ENCODE measurements around the gene ZNF430. TPM values are rescaled to one million over a fixed set of nuclear protein-coding genes. Genes with fewer than 3 reads are reported as not detected.

Gene ZNF430
- total RNA-seq, 4 donors from 2014 or later, result 8.6 to 14.9 (median 10.2) TPM

GRCh38 chr19:21082011-21082975, 61.8 kb downstream of the ZNF430 start, which contains the start of gene ZNF714:
Gene ZNF714, plus strand, starts transcription at chr19:21082203. Its CDS starts 16,066 bp downstream, at chr19:21098269.
- Histone ChIP-seq H3K4me3 (peak within 1 kb of the TSS; percentile 49 to 73 (median 54)), H3K9me3 (no peaks in the 10 kb centered on the region), H3K27ac (peak within 1 kb of the TSS; percentile 55 to 83 (median 70)), H3K36me3 (peaks cover 0 to 5% (median 0%) of the 10 kb centered on the region in 3 donors), H3K4me1 (no peaks in the 10 kb centered on the region), H3K27me3 (no peaks in the 10 kb centered on the region)
- TF ChIP-seq CTCF (IDR thresholded peaks at IDR 0.05) (no peak), POLR2A (IDR thresholded peaks at IDR 0.05) (peak; percentile 43 to 75)
- DNase-seq, result peak; percentile 81 to 92 (median 91)

- DNase-seq, result no peak
- H3K9me3 ChIP-seq, result no peaks in the 10 kb centered on the region
- H3K4me3 ChIP-seq, result no peak overlapping the region
- TF ChIP-seq CTCF (IDR thresholded peaks at IDR 0.05), result no peak
- no peak for TF ChIP-seq POLR2A (IDR thresholded peaks at IDR 0.05)
- no peaks in the 10 kb centered on the region for H3K27me3 ChIP-seq
- H3K27ac ChIP-seq, result no peak overlapping the region
- H3K36me3 ChIP-seq, result peaks cover 0 to 5% (median 0%) of the 10 kb centered on the region in 3 donors
- H3K4me1 ChIP-seq, result no peaks in the 10 kb centered on the region
These were observed 63.9 kb downstream of the ZNF430 start for GRCh38 chr19:21084343-21084742.

- H3K4me3 ChIP-seq, result no peak overlapping the region
- H3K4me1 ChIP-seq, result no peaks in the 10 kb centered on the region
- DNase-seq, result no peak
- TF ChIP-seq CTCF (IDR thresholded peaks at IDR 0.05), result no peak
- no peaks in the 10 kb centered on the region for H3K27me3 ChIP-seq
- H3K9me3 ChIP-seq, result no peaks in the 10 kb centered on the region
- H3K36me3 ChIP-seq, result peaks cover 0 to 5% (median 0%) of the 10 kb centered on the region in 3 donors
- H3K27ac ChIP-seq, result no peak overlapping the region
These were observed 67.4 kb downstream of the ZNF430 start for GRCh38 chr19:21087871-21088270.

- Histone ChIP-seq H3K27me3 (no peaks in the 10 kb centered on the region), H3K9me3 (no peaks in the 10 kb centered on the region), H3K4me1 (no peaks in the 10 kb centered on the region), H3K36me3 (peaks cover 0 to 6% (median 0%) of the 10 kb centered on the region in 3 donors), H3K4me3 (no peak overlapping the region), H3K27ac (no peak overlapping the region)
- no peak for TF ChIP-seq CTCF (IDR thresholded peaks at IDR 0.05)
- TF ChIP-seq POLR2A (IDR thresholded peaks at IDR 0.05), result no peak
- DNase-seq, result no peak
These were observed 71.7 kb downstream of the ZNF430 start for GRCh38 chr19:21092109-21092508.

- no peak for DNase-seq
- Histone ChIP-seq H3K27me3 (no peaks in the 10 kb centered on the region), H3K9me3 (no peaks in the 10 kb centered on the region), H3K4me1 (no peaks in the 10 kb centered on the region), H3K4me3 (no peak overlapping the region), H3K36me3 (peaks cover 0 to 16% (median 0%) of the 10 kb centered on the region in 3 donors), H3K27ac (no peak overlapping the region)
- TF ChIP-seq CTCF (IDR thresholded peaks at IDR 0.05) (no peak), POLR2A (IDR thresholded peaks at IDR 0.05) (no peak)
These were observed 74.0 kb downstream of the ZNF430 start for GRCh38 chr19:21094347-21095025.

Data from Peyer's patch (tissue), 4 donors.